Gastrocnemius medialis (tissue), 4 donors: ENCODE measurements around the gene JCHAIN.

Source experiments
- CTCF ChIP-seq, 5 experiments: fragments of 450-650 bp in 3 of 5; fragments of 200-600 bp in 2 of 5; sonication (generic) in 2 of 5; IDR thresholded peaks in 4 of 5; conservative IDR thresholded peaks in 1 of 5; 1 replicate in 4 of 5; 2 replicates in 1 of 5; pipeline ENCODE4 v1.5.1; 2016 to 2019; ENCODE audit warnings: antibody characterized with exemption in 5 of 5, mild to moderate bottlenecking in 3 of 5, moderate library complexity in 3 of 5
- POLR2A ChIP-seq, 2 donors: fragments of 450-650 bp; IDR thresholded peaks; one replicate each; pipeline ENCODE4 v1.6.1; 2017; ENCODE audit warnings: antibody characterized with exemption in 2 of 2, mild to moderate bottlenecking in 2 of 2, moderate library complexity in 2 of 2

GRCh38 chr4:70688795-70689231 lies 22.5 kb upstream of the JCHAIN start:
- TF ChIP-seq POLR2A (IDR thresholded peaks at IDR 0.05), result no peak
- no peak for TF ChIP-seq CTCF (IDR thresholded peaks at IDR 0.05 in 4 of 5, conservative IDR thresholded peaks at IDR 0.05 in 1 of 5)
